MV-4-11 (cell line): ENCODE measurements around the gene TSPOAP1.

Source experiments
- DNase-seq: peaks from one replicate; lab custom pipeline; 2025; lab: John Stamatoyannopoulos, UW

The TSPOAP1 gene

DNA sequence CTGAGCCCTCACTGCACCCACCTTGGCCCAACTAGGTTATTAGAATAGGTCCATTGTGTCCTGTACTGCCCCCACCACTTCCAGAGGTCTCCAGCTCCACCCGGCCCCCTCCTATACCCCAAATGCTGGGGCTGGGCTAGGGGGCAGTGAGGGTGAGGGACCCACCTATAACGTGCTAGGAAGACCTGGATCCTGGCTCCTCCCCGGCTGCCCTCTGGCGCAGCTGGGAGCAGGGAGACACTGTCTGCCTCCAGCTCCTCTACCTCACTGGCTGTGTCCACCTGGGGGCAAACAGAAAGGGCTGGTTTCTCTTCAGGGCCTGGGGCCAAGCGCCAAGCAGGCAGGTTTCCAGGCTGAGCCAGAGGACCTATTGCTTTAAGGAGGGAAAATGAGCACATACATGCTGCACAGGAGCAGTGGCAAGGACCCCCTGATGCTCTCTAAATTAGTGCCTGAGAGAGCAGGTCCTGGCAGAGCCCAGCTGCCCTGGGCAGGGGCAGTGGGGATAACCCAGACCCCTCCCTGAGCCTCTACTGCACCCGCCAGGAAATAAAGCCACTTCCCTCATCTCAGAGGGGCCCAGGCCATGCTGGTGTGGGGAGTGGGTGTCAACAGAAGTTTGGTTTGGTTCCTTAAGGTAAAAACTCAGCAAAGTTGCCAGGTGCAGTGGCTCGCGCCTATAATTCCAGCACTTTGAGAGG, 12.2 kb downstream of the TSPOAP1 start:
- DNase-seq: no peak

DNA sequence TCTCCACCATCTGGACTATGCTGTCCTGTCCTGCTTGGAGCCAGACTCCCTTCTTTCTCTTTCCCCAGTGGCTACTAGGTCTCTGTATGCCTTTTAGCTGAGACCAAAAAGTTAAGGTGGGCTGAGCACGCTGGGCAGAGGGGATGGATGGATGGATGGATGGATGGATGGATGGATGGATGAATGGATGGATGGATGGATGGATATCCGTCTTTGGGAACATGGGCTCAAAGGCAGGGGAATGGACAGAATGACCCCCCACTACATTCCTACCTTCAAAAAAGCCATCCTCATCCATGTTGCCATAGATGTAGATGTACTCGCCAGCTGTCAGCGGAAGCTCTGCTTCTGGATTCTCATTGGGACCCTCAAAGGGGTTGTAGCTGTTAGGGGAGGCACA, 12.8 kb downstream of the TSPOAP1 start:
- no peak for DNase-seq

DNA sequence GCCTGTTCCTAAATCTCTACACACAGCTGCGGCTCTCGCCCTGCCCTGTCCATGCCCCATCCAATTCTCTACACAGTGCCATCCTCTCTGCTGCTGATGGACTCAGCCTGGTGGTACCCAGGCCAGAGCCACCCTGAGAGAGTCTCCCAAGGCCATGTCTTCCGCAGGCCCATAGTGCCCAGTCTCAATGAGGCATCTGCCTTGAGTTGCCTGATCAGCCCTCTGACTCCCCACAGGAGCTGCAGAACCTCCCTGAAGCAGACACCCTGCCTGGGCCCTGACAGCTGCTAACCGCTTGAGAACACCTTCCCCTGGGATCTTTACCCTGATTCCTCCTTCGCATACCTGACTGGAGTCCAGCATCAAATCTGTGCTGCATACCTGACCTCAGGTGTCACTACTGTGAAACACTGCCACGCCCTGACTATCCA, 13.3 kb downstream of the TSPOAP1 start:
- DNase-seq: no peak

DNA sequence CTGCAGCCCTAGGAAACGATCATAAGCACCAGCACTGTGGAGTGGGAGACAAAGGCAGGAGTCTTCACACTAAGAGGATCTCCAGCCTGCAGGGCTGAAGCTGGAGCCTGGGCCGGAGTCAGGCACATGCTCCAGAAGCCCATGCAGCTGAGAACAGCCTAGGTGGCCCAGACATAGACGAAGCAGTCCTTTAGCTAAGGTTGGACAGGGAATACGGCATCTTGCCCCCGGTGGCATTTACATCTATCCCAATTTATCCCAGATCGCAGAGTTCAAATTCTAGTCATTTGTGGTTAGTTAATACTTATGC, 13.9 kb downstream of the TSPOAP1 start:
- DNase-seq: no peak

DNA sequence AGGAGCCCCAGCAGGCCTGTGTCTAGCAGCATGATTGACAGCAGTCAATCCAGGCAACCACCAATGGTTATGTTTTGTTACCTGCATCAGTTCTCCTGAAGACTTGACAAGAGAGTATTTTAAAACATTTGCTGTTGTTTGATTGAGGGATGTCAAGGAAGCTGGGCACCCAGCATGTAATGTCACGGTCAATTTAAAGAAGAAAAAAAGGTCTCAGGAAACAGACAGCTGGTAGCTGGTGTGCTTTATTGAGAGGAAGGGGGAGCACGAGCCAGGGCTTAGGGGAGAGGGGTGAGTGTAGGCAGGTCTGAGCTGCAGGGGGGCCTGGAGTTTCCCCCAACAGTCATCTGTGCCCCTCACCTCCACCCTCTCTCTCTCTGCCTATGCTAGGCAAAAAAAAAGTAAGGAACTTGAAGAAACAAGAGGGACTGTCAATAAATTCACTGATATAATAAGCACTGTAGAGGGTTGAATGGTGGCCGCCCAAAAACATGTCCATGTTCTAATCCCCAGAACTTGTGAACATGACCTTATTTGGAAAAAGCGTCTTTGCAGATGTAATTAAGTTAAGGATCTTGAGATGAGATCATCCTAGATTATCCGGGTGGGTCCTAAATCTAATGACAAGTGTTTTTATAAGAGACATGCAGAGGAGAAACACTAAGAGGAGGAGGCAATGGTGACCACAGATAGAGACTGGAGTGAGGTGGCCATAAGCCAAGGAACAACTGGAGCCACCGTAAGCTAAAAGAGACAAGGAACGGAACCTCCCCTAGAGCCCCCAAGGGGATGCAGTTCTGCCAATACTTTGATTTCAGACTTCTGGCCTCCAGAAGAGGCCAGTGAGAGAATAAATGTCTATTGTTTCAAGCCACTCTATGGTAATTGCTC, 14.5 kb downstream of the TSPOAP1 start:
- DNase-seq: no peak

DNA sequence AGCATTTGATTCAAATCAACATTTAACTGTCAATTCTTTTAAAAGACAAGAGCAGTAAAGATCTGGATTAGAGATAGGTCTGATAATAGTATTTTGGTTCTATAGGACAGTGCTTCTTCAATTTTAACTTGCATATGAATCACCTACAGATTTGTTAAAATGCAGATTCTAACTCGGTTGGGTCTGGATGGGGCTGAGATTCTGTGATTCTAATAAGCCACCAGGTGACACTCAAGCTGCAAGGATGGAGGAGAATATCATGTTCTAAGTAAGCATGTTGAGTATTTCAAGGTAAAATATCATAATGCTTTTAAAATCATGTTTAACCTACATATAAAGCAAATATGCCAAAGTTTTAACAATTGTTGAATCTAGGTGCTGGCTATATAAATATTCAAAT, 15.8 kb downstream of the TSPOAP1 start:
- DNase-seq: no peak

DNA sequence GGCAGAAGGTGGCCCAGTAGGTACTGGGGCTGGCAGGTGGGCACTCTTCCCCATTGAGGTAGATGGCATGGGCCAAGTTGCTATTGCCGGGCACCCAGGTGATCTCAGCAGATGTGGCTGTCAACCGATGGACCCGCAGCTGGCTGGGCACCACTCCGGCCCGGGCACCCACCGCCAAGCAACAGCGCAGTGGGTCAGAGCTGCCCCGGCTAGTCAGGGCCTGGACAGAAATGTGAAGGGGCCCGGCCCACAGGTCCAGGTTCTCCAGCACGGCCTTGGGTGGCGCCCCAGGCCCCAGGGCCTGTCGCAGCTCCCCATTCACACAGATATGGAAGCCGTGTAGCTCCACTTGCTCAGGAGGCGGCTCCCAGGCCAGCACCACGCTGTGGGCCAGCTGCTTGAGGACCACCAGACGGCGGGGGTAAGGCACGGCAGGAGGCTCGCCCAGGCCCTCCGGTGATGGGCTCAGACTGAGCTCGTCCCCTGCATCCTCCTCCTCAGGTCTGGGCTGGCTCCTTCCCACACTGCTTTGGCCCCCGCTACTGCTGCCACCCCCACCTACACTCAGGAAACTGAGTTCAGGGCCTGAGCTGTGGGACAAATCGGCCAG, 16.5 kb downstream of the TSPOAP1 start:
- DNase-seq: no peak

DNA sequence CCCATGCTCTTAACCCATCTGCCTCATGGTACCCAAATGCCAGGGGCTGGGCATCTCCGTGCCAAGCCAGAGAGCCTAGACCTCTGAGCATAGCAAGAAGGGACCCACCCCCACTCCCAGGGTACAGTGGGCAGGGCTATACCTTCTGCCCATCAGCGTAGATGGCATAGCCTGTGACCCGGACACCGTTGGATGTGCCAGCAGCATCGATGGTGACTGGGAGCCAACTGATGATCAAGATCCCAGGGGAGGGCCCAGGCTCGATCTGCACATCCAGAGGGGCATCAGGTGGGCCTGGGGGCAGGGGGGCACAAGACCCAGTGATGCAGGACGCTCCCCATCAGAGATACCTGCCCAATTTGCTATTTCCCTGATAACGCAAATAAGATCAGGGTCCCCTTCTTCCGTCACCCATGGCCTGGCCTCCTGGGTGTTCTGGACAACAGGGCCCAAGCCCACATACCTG, 17.1 kb downstream of the TSPOAP1 start:
- no peak for DNase-seq

DNA sequence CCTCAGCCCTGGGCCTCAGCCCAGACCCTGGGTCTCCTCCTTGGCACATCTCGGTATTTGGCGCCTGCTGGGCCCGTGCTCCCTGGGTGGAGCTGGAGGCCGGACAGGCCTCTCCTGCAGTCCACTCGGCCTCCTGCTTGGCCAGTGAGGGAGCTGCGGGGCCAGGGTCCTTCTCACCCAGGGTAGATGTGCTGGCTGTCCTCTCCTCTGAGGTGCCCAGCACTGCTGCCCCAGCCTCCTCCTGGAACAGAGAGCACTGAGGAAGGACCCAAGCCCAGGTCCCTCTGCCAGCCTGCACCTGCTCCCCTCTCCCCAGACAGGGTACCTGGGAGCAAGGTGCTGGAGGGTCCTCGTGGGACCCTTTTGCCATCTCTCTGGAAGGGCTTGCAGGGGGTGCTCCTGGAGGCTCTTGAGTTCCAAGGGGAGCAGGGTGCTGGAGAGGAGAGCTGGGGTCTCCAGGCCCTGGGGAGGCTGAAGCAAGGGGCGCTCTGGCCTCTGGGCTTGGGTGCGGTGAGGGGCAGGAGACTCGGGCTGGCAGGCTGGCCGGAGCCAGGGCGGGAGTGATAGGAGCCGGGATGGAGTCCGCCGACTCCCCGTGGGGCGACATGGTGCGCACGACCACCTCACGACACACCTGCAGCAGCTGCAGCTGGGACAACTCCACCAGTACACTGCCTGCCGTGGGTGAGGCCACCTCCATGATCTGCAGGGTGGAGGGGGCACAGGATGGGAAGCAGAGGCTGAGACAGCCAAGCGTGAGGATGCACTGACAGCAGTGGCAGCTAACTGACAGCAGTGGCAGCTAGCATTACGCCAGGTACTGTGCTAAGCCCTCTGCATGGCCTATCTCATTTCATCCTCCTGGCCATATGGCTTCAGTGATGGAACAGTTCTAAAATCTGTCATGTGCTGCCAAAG, 17.8 kb downstream of the TSPOAP1 start:
- DNase-seq: no peak

DNA sequence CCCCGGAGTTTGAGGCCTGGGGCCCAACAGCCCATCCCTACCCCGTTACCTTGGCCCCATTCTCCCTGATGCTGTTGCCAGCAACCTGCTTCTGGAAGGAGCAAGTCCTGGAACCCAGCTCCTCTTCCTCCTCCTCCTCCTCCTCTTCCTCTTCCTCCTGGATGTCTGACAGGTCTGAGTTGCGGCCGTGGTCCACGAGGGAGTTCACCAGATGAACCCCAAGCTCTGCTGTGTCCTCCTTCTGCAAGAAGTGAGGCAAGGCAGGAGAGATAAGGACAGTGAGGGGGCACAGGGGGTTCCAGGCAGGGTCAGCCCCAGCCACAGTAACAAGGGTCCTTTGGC, 18.7 kb downstream of the TSPOAP1 start:
- no peak for DNase-seq

DNA sequence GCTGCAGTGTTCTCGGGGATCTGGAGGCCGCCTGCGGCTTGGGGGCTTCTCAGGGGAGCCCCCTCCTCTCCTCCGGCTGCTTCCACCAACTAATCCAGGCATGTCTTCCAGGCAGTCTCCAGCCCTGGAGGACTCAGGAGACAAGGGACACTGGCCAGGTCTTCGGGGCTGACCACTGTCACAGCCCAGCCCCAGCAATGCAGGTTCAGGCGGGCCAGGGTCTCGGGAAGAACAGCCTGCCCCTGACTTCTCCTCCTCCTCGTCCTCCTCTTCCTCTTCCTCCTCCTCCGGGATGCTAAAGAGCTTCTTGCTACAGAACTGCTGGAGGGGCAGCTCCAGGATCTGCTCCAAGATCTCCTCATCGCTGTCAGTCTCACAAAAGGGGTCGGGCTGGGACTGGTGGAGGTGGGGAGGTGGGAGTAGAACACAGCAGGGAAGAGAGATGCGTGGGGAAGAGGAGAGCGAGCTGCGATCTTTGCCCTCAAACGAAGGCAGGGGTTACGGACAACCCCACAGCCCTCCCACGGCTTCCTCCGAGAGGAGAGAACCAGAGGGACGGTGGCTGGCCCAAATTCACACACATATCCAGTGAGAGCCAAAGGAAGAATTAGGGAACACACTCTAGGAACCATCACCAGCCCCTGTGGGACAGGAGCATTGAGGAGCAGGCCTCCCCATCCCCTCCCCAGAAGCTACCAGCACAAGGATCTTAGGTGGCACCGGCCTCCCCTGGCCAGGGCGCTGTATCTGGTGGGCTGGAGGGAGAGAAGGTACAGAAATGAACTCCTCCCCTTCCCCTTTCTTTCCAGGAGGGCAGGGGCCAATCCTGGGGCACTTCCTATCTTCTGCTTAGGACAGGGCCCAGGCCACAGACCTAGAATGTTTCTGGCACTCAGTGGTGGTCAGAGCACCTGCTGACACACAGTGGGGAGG, 19.3 kb downstream of the TSPOAP1 start:
- DNase-seq: no peak

DNA sequence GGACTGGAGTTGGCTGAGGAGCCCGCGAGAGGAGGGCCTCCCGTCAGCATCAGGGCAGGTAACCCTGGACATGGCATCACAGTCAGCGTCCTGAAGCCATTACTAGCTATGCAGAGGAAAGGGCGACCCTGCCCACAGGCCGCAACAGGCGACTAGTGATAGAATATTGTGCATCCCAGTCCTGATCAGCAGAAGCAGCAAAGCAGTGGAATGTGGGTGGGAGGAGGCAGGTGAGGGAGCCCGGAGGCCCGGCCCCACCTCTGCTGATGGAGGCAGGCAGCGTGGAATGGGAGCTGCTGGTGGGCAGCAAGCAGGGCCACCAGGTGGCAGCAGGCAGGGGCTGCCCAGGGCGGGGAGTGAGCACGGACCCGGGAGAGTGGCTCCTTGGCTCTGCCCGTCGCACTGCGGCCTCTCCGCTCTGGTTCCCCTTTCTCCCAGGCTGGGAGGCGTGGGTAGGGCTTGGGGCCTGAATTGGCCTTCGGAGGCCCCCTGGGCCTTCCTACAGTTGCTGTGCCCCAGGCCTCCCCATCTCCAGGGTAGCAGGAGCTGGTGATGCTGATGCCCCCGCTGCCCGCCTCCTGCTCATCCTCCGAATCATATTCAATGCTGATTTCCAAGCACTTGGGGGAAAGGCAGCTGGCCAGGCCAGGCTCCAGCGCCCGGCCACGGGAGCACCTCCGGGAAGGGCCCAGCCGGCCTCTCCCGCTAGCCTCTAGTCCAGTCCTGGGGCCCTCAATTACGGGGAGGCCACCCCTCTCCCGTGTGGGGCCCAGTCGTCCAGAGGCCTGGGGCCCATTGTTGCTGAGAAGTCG, 20.2 kb downstream of the TSPOAP1 start:
- DNase-seq: no peak

DNA sequence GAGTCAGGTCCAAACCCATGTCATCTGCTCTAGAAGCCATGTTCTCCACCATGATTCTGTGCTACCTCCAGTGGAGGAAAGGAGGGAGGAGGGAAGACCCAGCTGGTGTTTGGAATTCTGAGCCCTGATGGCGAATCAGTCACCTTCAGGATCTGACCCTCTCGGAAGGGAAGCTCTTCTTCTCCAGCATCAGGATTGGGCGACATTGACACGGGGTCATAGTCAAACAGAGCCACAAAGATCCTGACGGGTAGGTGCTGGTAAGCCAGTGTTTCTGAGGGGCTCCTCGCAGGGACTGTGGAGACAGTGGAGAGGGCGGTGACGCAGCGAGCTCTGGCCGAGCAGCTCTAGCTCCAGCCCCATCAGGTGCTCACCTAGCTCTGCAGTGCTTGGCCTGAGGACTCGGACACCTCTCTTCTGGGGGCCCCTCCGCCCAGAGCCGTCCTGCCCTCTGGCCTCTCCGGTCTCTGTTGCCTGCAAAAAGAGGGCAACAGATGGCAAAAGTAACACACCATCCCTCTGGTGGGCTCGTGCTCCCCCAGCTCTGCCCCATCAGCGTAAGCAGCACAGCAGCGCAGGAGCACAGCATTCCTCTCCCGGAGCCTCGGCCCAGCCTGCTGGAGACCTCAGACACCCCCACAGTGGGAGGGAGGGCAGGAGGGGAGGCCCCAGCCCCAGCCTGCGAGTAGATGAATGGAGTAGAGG, 21.0 kb downstream of the TSPOAP1 start:
- DNase-seq: no peak

DNA sequence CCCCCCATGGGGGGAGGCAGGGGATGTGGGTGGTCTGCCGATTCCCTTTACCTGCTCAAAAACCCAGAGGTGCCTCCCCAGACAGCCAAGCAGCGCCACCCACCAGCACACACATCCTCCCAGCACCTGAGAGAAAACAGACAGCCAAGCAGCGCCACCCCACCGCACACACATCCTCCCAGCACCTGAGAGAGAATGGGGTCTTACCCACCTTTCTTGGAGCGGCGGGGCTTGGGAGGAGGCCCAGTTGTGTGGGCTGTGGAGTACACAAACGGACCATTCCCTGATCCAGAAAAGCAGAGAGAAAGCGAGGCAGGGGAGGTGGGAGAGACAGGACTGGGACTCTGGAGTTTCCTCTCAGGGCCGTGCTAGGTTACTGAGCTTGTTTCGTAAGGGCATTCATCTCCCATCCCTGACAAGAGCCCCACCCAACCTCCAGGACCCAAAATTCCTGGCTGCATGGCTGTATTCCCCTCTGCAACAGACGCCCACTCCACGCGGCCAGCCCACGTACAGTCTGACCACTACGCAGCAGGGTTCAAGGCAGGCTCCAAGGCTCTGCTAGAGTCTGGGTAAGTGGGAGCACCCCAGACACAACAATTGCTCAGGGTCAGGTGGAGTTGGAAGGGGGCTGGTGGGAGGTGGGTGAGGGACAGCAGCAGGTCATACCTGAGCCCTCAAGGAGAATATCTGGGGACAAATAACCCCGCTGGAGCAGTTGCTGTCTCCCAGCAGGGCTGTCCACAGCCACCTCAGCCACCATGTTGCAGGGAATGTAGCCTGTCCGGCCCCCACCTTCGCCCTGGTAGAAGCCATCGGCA, 22.3 kb downstream of the TSPOAP1 start:
- DNase-seq: no peak

DNA sequence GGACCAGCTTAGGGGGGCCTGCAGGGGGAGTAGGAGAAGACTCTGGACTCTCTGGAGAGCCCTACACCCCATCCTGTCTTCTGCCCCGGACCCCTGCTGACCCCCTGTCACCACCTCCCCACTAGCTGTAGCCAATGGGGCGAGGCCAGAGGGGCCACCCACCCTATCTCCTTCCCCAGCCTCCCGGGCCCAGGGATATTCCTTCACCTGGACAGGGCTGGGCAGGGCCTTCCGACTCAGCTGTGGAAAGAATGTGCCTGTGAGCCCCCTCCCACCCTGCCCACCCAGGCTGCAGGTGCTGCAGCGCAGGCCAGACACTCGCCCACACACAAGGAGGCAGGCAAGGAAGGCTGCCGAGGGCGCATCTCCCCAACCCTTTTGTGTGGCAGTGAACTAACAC, 23.0 kb downstream of the TSPOAP1 start:
- DNase-seq: no peak

DNA sequence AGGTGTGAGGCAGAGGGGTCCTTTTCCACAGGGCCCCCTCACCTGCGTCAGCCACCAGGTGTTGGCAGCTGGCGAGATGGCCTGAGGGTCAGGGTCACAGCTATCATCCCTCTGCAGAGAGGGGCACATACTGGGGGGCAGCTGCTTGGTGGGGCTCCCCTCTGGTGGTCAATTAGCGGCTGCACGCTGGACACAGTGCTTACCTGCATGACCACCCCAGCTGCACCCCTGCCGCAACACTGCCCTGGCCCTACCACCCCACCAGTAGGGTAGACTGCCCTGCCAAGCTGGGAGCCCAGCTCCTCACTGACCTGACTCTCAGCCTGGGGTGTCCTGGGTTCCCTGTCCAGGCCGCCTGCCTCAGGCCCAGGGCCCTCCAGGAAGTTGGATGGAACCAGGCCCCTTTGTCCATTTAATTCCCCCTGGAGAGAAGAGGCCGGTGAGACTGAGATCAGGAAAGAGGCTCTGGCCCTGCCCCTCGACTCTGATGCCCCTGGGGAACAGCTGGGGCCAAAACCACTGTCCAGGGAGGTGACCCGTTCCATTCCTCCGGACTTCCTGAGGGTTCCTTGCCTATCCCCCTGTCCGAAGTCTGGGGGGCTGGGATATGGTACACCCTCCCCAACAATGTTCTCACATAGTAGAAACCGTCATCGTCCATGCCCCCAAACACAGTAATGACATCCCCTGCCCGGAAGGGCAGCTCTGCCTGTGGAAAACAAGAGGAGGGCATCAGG, 23.7 kb downstream of the TSPOAP1 start:
- DNase-seq: no peak

DNA sequence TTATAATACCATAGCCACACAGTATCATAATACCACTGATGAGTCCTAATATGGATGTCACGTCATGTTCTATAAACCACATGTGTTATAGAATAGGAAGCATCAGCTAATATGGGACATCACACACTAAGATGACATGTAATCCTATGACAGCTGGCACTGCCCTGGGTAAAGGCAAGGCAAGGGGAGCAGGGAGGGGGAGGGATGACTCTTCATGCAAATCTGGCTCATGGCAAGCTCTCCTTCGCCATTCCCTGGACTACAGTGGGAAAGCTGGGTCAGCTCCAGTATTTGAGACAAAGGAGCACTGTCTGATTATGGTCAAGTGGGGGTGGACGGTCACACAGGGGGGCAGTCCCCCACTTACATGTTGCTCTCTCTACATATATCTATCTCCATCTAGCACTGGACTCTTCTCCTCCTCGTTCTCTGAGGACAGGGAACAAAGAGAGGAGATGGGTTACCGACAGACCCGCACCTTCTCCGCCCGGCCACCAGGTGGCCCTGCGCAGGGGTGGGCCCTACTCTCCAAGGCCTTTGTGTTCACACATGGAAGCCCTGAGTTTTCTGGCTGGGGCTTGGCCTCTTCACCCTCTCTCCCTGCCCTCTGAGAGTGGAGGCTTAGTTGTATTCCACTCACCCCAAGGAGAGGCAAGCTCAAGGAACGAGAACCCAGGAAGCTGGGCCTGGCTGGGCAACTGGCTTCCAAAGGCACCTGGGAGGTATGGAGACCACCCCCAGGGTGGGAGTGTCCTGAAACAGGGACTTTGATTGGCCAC, 24.4 kb downstream of the TSPOAP1 start:
- peak; percentile 81 for DNase-seq
